Cardiac muscle cell (in vitro differentiated cells and primary cell): Measurements from ENCODE around the gene CFAP92. TPM values are rescaled to one million over a fixed set of nuclear protein-coding genes. Genes with fewer than 3 reads are reported as not detected.

ENCODE experiments used
- DNase-seq, 2 donors: peaks; one replicate each; pipeline versions ENCODE4 v3.0.0 to v3.0.0-alpha.2; 2010 to 2017; ENCODE audit warnings: low read depth in 1 of 2, low spot score in 1 of 2
- H3K27ac ChIP-seq: fragments of 200-600 bp; sonication (generic); 2 replicates; pipeline ENCODE4 v1.5.1; 2016
- H3K27me3 ChIP-seq: fragments of 200-600 bp; sonication (generic); 2 replicates; pipeline ENCODE4 v1.6.0; 2016; ENCODE audit warnings: control low read depth
- H3K36me3 ChIP-seq: fragments of 200-600 bp; sonication (generic); 2 replicates; pipeline ENCODE4 v1.5.1; 2016; ENCODE audit warnings: control low read depth
- H3K4me1 ChIP-seq: fragments of 200-600 bp; sonication (generic); 2 replicates; pipeline ENCODE4 v1.8.1; 2017; ENCODE audit warnings: low read depth, mild to moderate bottlenecking, mixed run types
- H3K4me3 ChIP-seq: fragments of 200-600 bp; sonication (generic); 2 replicates; pipeline ENCODE4 v1.5.1; 2016; ENCODE audit warnings: mild to moderate bottlenecking
- H3K9me3 ChIP-seq: fragments of 200-600 bp; sonication (generic); 2 replicates; pipeline ENCODE4 v1.5.1; 2017; ENCODE audit warnings: low read depth, mild to moderate bottlenecking, control low read depth
- polyA plus RNA-seq: library from polyadenylated mRNA; unstranded; fragments of >200 nt; fragmentation: Nextera tagmentation; extraction: Ambion mirVana; gene quantifications from 2 replicates; pipeline ENCODE4 v1.2.1, GENCODE V29; 2016
- total RNA-seq: library from RNA; depleted of rRNA; stranded (reverse); fragments of >200 nt; gene quantifications from 2 replicates; pipeline ENCODE4 v1.2.3, GENCODE V29; 2016
- TF ChIP-seq, protein P1 (sequence below): IDR thresholded peaks from 2 replicates; pipeline ENCODE4 v1.5.1; 2012; ENCODE audit warnings: low read depth, mild to moderate bottlenecking, low read length

Gene CFAP92
- total and polyA plus RNA-seq, 2 experiments from 2014 or later: 0.60 to 0.95 TPM

DNA sequence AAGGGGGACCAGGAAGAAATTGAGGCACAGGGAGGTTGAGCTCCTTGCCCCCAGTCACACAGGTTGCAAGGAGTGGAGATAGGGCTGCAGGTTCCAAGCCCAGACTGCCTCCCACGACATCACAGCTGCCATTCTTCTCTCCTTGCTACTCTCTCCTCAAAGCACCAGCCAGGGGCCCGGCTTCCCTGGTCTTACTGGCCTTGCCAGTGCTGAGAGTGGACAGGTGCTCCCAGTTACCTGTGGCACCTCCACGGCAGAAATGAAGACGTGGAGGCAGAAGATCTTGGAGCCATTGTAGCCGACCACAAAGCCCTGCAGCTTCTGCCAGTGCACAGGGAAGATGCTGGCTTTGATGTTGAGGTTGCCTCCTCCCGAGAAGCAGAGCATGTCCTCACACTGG, 132.4 kb downstream of the CFAP92 start:
- no peaks in the 10 kb centered on the region for H3K9me3 ChIP-seq
- H3K27ac ChIP-seq: no peak overlapping the region
- H3K4me1 ChIP-seq: no peaks in the 10 kb centered on the region
- TF ChIP-seq, protein P1, sequence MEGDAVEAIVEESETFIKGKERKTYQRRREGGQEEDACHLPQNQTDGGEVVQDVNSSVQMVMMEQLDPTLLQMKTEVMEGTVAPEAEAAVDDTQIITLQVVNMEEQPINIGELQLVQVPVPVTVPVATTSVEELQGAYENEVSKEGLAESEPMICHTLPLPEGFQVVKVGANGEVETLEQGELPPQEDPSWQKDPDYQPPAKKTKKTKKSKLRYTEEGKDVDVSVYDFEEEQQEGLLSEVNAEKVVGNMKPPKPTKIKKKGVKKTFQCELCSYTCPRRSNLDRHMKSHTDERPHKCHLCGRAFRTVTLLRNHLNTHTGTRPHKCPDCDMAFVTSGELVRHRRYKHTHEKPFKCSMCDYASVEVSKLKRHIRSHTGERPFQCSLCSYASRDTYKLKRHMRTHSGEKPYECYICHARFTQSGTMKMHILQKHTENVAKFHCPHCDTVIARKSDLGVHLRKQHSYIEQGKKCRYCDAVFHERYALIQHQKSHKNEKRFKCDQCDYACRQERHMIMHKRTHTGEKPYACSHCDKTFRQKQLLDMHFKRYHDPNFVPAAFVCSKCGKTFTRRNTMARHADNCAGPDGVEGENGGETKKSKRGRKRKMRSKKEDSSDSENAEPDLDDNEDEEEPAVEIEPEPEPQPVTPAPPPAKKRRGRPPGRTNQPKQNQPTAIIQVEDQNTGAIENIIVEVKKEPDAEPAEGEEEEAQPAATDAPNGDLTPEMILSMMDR: no peak
- no peak for DNase-seq
- no peaks in the 10 kb centered on the region for H3K27me3 ChIP-seq
- H3K36me3 ChIP-seq: no peaks in the 10 kb centered on the region
- H3K4me3 ChIP-seq: no peak overlapping the region

Other genes starting within 250 kb of the CFAP92 start
- 38.3 and 61.2 TPM in 2 replicates for gene ACAD9, start 114.5 kb downstream of the CFAP92 start, total RNA-seq
- gene ACAD9, start 114.5 kb downstream of the CFAP92 start, polyA plus RNA-seq: 44.5 and 47.7 TPM in 2 replicates
- gene EFCC1, start 7.2 kb upstream of the CFAP92 start, total RNA-seq: 0.11 TPM in 1 of 2 replicates, not detected in the other
- gene EFCC1, start 7.2 kb upstream of the CFAP92 start, polyA plus RNA-seq: 0.07 TPM in 1 of 2 replicates, not detected in the other
- not detected in 2 replicates for gene GP9, start 66.7 kb upstream of the CFAP92 start, total RNA-seq
- not detected in 2 replicates for gene GP9, start 66.7 kb upstream of the CFAP92 start, polyA plus RNA-seq
- 8.5 and 14.3 TPM in 2 replicates for gene RAB43, start 127.7 kb upstream of the CFAP92 start, total RNA-seq
- 11.1 and 11.4 TPM in 2 replicates for gene RAB43, start 127.7 kb upstream of the CFAP92 start, polyA plus RNA-seq
- gene ISY1, start 167.0 kb upstream of the CFAP92 start, total RNA-seq: 17.5 and 20.1 TPM in 2 replicates
- 44.7 and 51.9 TPM in 2 replicates for gene ISY1, start 167.0 kb upstream of the CFAP92 start, polyA plus RNA-seq
- 285 and 377 TPM in 2 replicates for gene CNBP, start 189.8 kb upstream of the CFAP92 start, total RNA-seq
- gene CNBP, start 189.8 kb upstream of the CFAP92 start, polyA plus RNA-seq: 448 and 619 TPM in 2 replicates